ENCODE data around the gene ACAP1.

Gene ACAP1

DNA sequence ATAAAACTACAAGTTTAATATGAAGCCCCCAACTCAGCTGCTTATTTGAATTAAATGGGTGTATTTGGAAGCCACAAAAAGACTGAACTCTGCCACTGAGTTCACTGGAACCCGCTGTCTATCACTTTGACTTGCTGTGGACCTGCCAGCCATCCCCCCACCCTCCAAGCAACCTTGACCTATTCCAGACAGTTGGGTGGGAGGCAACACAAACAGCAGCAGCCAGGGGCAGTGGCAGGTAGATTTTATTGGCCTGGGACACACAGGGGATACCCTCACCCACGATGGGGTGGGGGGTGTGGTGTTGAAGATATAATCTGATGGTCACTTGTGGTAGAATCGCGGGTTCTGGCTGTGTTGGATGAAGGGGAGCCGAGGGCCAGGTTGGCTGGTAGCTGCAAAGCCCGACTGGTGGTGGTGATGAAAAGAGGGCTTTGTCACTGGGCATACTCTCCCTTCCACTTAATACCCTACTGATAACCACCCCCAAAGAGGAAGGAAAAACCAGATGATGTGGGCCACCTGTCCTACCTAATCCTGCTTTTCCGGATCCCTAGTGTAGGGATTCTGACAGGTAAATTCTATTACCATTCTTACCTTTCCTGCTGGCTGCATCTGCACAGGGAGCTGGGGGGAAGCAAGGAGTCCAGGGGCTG lies 23.8 kb upstream of the ACAP1 start:
- DNase-seq, result no peak

DNA sequence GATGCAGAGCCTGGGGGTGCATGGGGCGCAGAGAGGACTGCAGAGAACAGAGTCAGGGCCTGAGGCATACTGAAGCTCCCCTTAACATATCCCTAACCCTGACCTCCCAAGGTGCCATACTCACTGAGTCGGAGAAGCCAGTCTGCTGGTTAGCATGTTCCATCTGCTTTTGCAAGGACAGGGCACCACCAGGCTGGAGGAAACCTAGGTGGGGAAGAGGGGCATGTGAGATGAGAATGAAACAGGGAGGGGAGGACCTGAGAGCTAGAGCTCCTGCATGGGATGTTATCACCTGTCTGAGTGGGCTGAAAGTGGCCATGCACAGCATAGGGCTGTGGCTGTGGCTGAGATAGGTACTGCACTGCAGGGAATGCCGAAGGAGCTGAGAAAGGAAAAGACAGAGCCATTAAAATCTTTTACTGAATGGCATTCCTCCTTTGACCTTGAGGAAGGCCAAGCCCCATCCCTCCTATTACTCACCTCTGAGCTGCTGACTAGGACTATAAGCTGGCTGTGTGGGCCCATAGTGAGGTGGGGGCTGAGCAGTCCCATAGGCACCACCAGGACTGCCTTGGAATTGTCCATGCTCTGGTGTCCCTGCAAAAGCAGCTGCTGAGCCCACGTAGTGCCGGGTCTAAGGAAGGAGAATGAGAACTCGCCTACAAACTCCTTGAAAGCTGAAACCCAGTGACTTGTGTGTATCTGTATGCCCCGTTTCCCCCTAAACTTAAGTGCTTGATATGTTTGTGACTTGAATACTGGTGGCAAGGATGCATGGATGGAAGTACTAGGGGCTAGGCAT lies 23.0 kb upstream of the ACAP1 start:
- no peak for DNase-seq

DNA sequence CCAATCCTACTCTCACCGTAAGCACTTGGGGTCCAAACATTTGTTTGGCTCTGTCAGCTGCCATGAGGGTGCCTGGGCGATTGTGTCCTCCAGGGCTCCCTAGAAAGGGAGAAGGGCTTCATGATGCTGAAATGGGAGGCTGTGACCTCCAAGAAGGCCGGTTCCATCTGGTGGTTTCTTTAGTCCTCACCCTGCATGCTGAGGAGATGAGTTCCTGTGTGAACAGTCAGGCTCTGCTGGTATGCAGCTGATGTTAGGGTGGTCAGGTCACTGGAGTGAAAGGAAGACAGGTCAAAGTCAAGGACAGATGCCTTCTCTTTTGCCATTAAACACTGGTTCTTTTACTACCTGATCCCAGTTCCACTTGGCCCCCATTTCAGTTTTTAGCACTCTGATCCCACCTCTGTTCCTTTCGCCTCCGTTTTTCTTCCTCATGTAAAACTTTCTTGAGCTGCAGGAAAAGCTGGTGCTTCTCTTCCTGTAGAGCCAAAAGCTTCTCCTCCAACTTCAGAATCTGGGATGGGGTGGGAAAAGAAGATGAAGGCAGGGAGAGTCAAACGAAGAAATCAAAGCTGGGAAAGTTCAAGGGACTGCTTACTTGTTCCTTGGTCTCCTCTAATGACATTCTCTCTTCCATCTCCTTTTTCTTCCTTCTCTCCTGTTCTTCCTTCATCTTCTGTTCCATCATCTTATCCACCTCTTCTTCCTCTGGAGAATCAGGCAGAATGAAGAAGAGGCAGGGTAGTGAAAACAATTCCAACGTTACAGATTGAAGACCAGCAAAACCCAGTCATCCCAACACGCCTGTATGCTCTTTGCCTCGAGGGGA lies 22.2 kb upstream of the ACAP1 start:
- DNase-seq, result no peak

DNA sequence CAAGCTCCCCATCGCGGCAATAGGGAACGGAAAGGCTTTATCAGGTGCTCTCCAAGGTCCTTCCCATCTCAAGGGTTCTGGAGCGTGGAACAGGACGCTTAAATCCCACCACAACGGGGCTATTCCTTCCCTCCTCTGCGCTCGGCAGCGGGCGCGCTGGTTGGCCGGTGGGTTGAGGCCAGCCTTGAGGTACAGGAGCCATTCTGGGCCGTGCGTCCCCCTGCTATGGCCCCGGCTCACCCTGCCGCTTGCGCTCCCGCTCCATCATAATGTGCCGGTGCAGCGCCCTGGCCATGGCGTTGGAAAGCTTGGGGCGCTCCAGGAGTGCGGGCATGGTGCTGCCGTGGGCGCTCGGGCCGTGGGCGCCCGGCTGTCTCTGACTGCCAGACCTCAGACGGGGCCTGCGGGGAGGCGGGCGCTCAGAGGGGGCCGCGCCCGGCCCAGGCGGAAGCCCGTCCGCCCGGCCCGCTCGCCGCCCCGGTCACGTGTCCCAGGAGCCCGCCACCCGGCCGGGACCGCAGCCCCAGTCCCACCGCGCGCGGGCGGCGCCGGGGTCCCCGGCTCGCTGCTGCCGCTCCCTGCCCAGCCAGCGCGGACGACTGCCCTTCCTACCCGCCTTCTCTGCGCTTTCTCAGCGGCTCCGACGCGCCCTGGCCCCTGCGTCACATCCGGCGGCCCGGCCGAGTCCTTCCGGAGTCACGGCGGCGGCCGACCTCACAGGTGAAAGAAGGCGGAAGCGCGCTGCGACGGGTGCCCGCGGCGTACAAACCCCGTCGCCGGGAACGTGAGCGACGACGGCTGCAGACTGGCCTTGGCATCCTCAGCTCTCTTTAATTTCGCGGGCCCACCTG lies 21.4 kb upstream of the ACAP1 start, which contains the start of gene GPS2:
TSS of gene GPS2 (minus strand) at position 642 of the 851 bp plus-strand sequence. CDS start at position 334, 308 bp downstream.
- DNase-seq, result peak; percentile 90

- DNase-seq, result no peak
Measured at GRCh38 chr17:7315570-7316235, 20.6 kb upstream of the ACAP1 start.

DNA sequence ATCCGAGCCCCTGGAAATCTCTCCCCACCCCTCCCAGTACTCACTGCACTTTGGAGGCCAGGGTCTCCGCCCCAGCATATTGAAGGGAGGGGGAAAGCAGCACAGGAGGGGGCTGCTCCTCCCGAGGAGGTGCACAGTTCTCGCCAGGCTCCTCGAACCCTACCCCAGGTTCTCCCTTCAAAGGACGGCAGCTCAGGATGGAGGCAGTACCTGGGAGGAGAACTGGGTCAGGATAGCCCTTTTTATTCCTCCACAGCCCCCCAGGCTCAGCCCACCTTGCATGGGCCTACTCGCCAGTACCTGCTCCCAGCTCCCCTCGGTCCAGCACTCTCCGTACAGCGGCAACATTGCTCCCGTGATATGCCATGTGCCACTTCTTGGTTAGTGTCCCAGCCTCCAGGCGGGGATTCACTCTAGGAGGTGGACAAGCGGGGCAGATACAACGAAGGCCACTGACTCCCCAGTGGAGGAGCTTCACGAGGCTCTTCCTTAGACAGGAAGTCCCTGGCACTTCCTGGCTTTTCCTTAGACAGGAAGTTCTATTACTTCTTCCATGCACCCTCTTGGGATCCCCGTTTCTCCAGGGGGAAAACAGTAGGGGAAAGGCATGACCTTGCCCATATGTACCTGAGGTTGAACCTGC lies 19.0 kb upstream of the ACAP1 start:
- DNase-seq, result no peak

GRCh38 chr17:7318121-7318860 lies 18.0 kb upstream of the ACAP1 start:
- DNase-seq, result no peak

DNA sequence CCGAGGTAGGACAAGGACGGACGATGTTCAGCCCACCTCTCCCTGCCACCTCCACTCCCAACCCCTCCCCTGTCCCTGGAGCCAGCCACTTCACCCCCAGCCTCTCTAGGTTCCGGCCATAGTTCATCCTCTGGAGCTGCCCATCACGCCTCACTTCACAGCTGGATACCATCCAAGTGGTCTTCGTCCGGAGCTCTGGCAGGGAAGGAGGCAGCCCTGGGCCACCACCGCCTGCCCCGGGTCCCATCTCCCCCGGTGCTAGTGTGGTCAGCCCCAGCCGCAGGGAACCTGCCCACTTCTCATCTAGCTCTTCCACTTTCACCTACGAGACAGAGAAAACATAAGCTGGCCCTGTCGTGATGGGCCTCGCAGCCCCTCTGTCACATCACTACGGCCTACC lies 14.9 kb upstream of the ACAP1 start:
- DNase-seq, result no peak

- no peak for DNase-seq
Measured at GRCh38 chr17:7322520-7323194, 13.7 kb upstream of the ACAP1 start.

- peak; percentile 55 for DNase-seq
Measured at GRCh38 chr17:7323731-7324437, 12.4 kb upstream of the ACAP1 start.

- no peak for DNase-seq
Measured at GRCh38 chr17:7324438-7324779, 11.9 kb upstream of the ACAP1 start.

DNA sequence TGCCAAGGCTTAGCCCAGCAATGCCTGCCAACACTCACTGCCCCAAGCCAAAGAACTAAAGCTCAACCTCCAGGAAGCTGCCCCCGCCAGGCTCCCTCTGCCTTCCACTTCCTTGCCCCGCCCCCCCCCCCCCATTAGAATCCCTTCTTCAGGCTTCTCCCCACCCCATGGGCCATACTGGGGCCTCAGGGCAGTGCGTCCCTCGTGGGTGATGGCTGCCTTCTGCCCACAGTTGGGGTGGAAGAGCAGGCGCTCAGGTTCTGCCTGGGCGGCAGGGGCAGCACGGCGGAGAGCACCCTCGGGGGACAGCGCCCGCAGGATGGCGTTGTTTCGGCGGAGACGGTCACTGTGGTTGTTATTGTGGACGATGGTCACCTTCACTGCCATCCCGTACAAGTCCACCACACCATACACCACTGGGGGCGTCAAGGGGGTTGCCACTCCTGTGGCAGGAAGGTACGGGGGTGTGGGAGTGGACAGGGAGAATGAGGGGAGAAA lies 11.2 kb upstream of the ACAP1 start:
- no peak for DNase-seq

DNA sequence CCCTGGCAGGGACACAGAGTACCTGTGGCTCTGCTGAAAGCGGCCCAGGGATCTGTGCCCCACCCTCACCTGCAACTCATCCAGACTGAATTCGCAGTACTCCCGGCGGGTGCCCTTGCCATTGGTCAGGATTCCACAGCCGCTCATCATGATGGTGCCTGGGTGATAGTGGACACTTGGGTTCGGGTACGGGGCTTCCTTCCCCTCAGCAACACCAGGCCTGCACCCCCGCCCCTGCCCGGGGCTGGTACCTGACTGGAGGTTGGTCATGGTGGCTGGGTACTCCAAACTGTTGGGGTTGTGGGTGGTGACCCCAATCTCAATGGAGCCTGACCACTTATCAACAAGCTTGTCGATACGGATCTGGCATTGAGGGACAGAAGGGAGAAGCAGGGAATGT lies 10.1 kb upstream of the ACAP1 start:
- DNase-seq, result no peak

GRCh38 chr17:7327056-7327455 lies 9.3 kb upstream of the ACAP1 start:
- no peak for DNase-seq

- no peak for DNase-seq
Measured at GRCh38 chr17:7327501-7327900, 8.8 kb upstream of the ACAP1 start.

DNA sequence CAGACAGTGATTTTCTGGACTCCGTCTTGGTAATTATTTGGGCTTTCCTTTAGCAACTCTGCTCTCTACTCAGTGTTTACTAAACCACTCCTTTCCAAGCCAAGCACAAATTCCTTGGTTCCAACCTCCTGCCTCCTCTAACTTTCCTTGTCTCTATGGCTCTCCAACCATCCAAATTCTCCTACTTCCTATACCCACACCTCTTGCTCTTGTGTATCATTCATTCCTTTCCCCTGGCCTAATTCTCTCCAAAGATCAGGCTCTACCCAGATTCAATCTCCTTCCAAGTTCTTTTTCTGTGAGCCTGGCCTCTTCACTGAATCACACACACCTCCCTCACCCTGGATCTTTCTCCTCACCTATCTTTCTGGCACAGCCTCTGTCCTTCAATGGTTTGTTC lies 8.3 kb upstream of the ACAP1 start:
- no peak for DNase-seq

- peak; percentile 18 for DNase-seq
Measured at GRCh38 chr17:7328840-7329373, 7.4 kb upstream of the ACAP1 start, which contains the start of gene NEURL4. Gene NEURL4, minus strand, starts transcription at chr17:7329335. Its CDS starts 23 bp downstream, at chr17:7329312.

- DNase-seq, result peak; percentile 98
Measured at GRCh38 chr17:7329374-7329996, 6.8 kb upstream of the ACAP1 start.
